WTC11 (cell line): ENCODE data around the gene CRB1. TPM values are rescaled to one million over a fixed set of nuclear protein-coding genes. Genes with fewer than 3 reads are reported as not detected.

ENCODE experiments used
- ATAC-seq: fragments of 200-7000 bp; cut with Tn5 transposase; 2 replicates; pipeline ENCODE4 v1.10.0; 2021; ENCODE audit warnings: mild to moderate bottlenecking, moderate library complexity
- CTCF ChIA-PET: fragments of 300-600 bp; sonication (Branson Sonifier 250); formaldehyde crosslinking; loops from one replicate; lab custom pipeline; 2021; ENCODE audit warnings: antibody characterized with exemption; lab: Charles Lee
- POLR2A ChIA-PET: fragments of 350-600 bp; sonication (Branson Sonifier 250); formaldehyde crosslinking; loops from one replicate; lab custom pipeline; 2021; ENCODE audit warnings: antibody characterized with exemption; lab: Charles Lee
- DNase-seq: peaks from one replicate; pipeline ENCODE4 v3.0.0; 2021; ENCODE audit warnings: low spot score
- H3K27ac Mint-ChIP-seq: 2 replicates; pipeline ENCODE4 v1.8.0; 2021; ENCODE audit warnings: mixed read lengths
- H3K27me3 Mint-ChIP-seq: 2 replicates; pipeline ENCODE4 v1.8.0; 2021; ENCODE audit warnings: low read depth, mild to moderate bottlenecking, moderate library complexity, mixed read lengths
- H3K36me3 Mint-ChIP-seq: 2 replicates; pipeline ENCODE4 v1.8.0; 2021; ENCODE audit warnings: mixed read lengths
- H3K4me1 Mint-ChIP-seq: 2 replicates; pipeline ENCODE4 v1.8.0; 2022; ENCODE audit warnings: mixed read lengths
- H3K4me3 Mint-ChIP-seq: 2 replicates; pipeline ENCODE4 v1.8.0; 2021; ENCODE audit warnings: mild to moderate bottlenecking, moderate library complexity, mixed read lengths
- H3K9me3 Mint-ChIP-seq: 2 replicates; pipeline ENCODE4 v1.8.0; 2021; ENCODE audit warnings: mixed read lengths
- AR ChIP-seq: fragments of 250-450 bp; sonication (Bioruptor Pico); IDR thresholded peaks from 2 replicates; pipeline ENCODE4 v1.9.0; 2021; ENCODE audit warnings: mild to moderate bottlenecking
- ARID4B ChIP-seq: sonication (generic); formaldehyde crosslinking; IDR thresholded peaks from 2 replicates; pipeline ENCODE4 v1.8.0; 2023; ENCODE audit warnings: missing genetic modification reagents, mild to moderate bottlenecking, borderline replicate concordance
- CTCF ChIP-seq: fragments of 200-600 bp; IDR thresholded peaks from 2 replicates; pipeline ENCODE4 v1.8.0; 2022; ENCODE audit warnings: antibody characterized with exemption
- ERG ChIP-seq: fragments of 250-450 bp; sonication (Bioruptor Pico); IDR thresholded peaks from 2 replicates; pipeline ENCODE4 v1.8.0; 2021; ENCODE audit warnings: mild to moderate bottlenecking
- ETV6 ChIP-seq: sonication (generic); formaldehyde crosslinking; IDR thresholded peaks from 2 replicates; pipeline ENCODE4 v1.8.1; 2022; ENCODE audit warnings: mild to moderate bottlenecking, missing genetic modification reagents
- HMGA2 ChIP-seq: fragments of 250-450 bp; sonication (Bioruptor Pico); IDR thresholded peaks from 2 replicates; pipeline ENCODE4 v1.4.0; 2021; ENCODE audit warnings: mild to moderate bottlenecking, moderate library complexity
- NFATC4 ChIP-seq: fragments of 250-450 bp; sonication (Bioruptor Pico); IDR thresholded peaks from 2 replicates; pipeline ENCODE4 v1.9.0; 2021; ENCODE audit warnings: mild to moderate bottlenecking
- NFE2L1 ChIP-seq: sonication (generic); formaldehyde crosslinking; IDR thresholded peaks from 2 replicates; pipeline ENCODE4 v1.8.1; 2023; ENCODE audit warnings: missing genetic modification reagents
- RORB ChIP-seq: fragments of 250-450 bp; sonication (Bioruptor Pico); IDR thresholded peaks from 2 replicates; pipeline ENCODE4 v1.9.0; 2021; ENCODE audit warnings: mild to moderate bottlenecking
- ZBTB43 ChIP-seq: sonication (generic); formaldehyde crosslinking; IDR thresholded peaks from 2 replicates; pipeline ENCODE4 v1.8.1; 2023; ENCODE audit warnings: mild to moderate bottlenecking, missing genetic modification reagents
- ZSCAN18 ChIP-seq: fragments of 250-450 bp; sonication (Bioruptor Pico); IDR thresholded peaks from 2 replicates; pipeline ENCODE4 v2.1.2; 2022; ENCODE audit warnings: mild to moderate bottlenecking, moderate library complexity
- total RNA-seq: library from RNA; stranded (reverse); gene quantifications from 3 replicates; pipeline ENCODE4 v1.2.3, GENCODE V29; 2021

CRB1 gene
- total RNA-seq, 1 experiment from 2014 or later = 0.11 TPM

- Mint-ChIP-seq H3K27me3 (no peaks in the 10 kb centered on the region; the same call in 1 of the 2 replicates), H3K4me3 (no peak overlapping the region), H3K36me3 (no peaks in the 10 kb centered on the region), H3K27ac (no peak overlapping the region), H3K4me1 (peaks cover 11% of the 10 kb centered on the region), H3K9me3 (no peaks in the 10 kb centered on the region)
- ATAC-seq (no peak), DNase-seq (no peak)
- 0 out of 2 replicates have a peak, but pooled peaks have one; percentile 33 for TF ChIP-seq HMGA2
- no peak for TF ChIP-seq ZSCAN18
- ChIA-PET POLR2A (no interaction called here), CTCF (no interaction called here)
These were observed 34.7 kb downstream of the CRB1 start for GRCh38 chr1:197302775-197303174.

GRCh38 chr1:197303463-197303862 lies 35.4 kb downstream of the CRB1 start:
- POLR2A ChIA-PET = no interaction called here
- no peaks in the 10 kb centered on the region for H3K36me3 Mint-ChIP-seq

GRCh38 chr1:197304638-197305200 lies 36.7 kb downstream of the CRB1 start:
- H3K27ac Mint-ChIP-seq = no peak overlapping the region
- POLR2A ChIA-PET = no interaction called here
- no peaks in the 10 kb centered on the region; the same call in 1 of the 2 replicates for H3K27me3 Mint-ChIP-seq
- DNase-seq (no peak), ATAC-seq (no peak)
- no peak overlapping the region for H3K4me3 Mint-ChIP-seq
- H3K4me1 Mint-ChIP-seq = peaks cover 11% of the 10 kb centered on the region
- CTCF ChIA-PET = no interaction called here
- H3K9me3 Mint-ChIP-seq = no peaks in the 10 kb centered on the region
- H3K36me3 Mint-ChIP-seq = no peaks in the 10 kb centered on the region
- TF ChIP-seq NFATC4 (CRISPR knock-in tag) = no peak
- no peak for TF ChIP-seq ZBTB43 (CRISPR knock-in tag)
- TF ChIP-seq NFE2L1 (CRISPR knock-in tag) = no peak
- TF ChIP-seq AR = no peak
- no peak for TF ChIP-seq ERG (CRISPR knock-in tag)
- TF ChIP-seq ETV6 (CRISPR knock-in tag) = no peak
- TF ChIP-seq ARID4B (CRISPR knock-in tag) = no peak
- no peak for TF ChIP-seq CTCF

More at GRCh38 chr1:197303463-197303862, 35.4 kb downstream of the CRB1 start:
- no peaks in the 10 kb centered on the region; the same call in 1 of the 2 replicates for H3K27me3 Mint-ChIP-seq
- TF ChIP-seq RORB (CRISPR knock-in tag) = no peak
- no peak for TF ChIP-seq AR
- peaks cover 11% of the 10 kb centered on the region for H3K4me1 Mint-ChIP-seq
- CTCF ChIA-PET = no interaction called here
- no peak overlapping the region for H3K27ac Mint-ChIP-seq
- no peaks in the 10 kb centered on the region for H3K9me3 Mint-ChIP-seq
- H3K4me3 Mint-ChIP-seq = no peak overlapping the region
- ATAC-seq (no peak), DNase-seq (no peak)
